GM21447 (cell line): Measurements from ENCODE around the gene CR1L.
"Not testable (repeated sequence)": the region's sequence is repeated elsewhere in the genome, so short reads cannot be mapped to it uniquely, and the experiment has no call there.

Experiments used
- ATAC-seq: cut with Tn5 transposase; IDR thresholded peaks from one replicate; pipeline ENCODE4 v1.9.1; 2021; ENCODE audit not compliant: unreplicated experiment

The CR1L gene

DNA sequence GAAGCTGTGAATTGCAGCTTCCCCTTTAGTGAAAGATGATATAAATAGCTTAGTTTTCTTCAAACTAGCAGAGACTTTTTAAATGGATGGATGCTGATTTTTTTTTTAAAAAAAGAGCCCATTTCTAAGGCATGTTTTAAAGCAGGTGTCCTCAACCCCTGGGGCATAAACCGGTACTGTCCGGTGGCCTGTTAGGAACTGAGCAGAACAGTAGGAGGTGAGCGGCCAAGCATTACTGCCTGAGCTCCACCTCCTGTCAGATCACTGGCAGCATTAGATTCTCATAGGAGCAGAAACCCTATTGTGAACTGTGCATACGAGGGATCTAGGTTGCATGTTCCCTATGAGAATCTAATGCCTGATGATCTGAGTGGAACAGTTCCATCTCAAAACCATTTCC lies 31.2 kb downstream of the CR1L start:
- no peak for ATAC-seq

DNA sequence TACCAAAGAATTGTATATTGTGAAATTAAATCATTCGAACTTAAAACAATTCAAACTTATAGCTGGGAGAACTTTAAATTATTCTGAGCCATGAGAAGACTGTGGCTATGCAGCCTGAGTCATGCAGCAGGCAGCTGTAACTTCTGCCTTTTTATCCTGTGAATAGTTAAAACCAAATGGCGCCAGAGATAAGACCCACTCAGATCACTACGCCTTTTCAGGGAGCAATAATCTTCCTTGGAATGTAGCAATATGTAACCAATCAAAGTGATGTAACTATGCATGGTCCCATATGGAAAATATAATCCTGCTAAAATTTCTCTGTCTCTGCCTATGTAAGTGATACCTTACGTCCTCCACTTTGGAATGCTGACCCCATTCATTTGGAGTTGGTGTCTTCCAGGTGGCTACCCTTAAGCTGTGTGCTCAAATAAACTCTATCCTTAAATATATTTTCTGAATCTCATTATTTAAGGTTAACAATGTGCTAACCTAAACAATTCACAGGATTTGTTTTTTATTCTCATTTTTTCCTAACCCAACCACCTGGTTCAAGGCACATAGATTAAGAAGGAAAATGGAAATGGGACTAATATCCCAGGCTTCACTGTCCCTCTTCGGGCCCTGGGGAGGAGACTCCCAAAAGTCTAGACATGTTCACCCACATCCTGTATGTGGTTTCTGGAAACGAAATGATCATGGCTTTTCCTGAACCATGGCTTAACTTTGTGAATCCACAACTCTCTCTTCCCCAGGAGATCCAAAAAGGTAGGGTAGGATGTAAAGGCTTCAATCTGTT lies 35.9 kb downstream of the CR1L start:
- not testable (repeated sequence) for ATAC-seq

GRCh38 chr1:207682872-207683434 lies 38.0 kb downstream of the CR1L start:
- ATAC-seq: not testable (repeated sequence)

- not testable (repeated sequence) for ATAC-seq
Measured at GRCh38 chr1:207690551-207690950, 45.6 kb downstream of the CR1L start.

- ATAC-seq: no peak
Measured at GRCh38 chr1:207691010-207691409, 46.1 kb downstream of the CR1L start.

GRCh38 chr1:207691841-207692240 lies 46.9 kb downstream of the CR1L start:
- no peak for ATAC-seq

- not testable (repeated sequence) for ATAC-seq
Measured at GRCh38 chr1:207692291-207692690, 47.4 kb downstream of the CR1L start.

DNA sequence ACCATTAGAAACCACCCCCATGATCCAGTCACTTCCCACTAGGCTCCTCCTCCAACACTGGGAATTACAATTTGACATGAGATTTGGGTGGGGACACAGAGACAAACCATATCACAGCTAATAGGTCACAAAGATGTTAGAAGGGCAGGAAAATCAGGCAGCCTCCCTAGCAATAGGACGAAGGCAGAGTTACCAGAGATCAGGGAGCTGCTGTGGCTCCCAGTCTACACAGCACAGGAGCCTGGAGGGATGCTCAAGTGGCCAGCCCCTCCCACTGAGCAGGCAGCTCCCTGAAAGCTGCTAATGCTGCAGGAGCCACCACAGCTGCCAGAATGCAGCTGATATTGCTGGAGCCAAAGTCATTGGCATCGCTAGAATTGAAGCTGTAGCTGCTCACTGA lies 51.0 kb downstream of the CR1L start:
- no peak for ATAC-seq

GRCh38 chr1:207698822-207699483 lies 54.0 kb downstream of the CR1L start:
- ATAC-seq: no peak

DNA sequence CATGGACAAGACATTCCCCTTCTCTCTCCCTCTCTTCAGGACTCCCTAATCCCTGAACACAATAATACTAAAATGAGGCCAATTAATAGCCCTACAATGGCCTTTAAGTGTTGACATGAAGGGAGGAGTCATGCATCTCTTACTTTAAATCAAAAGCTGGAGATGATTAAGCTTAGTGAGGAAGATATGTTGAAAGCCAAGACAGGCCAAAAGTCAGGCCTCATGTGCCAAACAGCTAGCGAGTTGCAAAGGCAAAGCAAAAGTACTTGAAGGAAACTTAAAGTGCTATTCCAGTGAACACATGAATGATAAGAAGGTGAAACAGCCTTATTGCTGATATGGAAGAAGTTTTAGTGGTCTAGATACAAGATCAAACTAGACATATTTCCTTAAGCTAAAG lies 57.4 kb downstream of the CR1L start:
- no peak for ATAC-seq

- no peak for ATAC-seq
Measured at GRCh38 chr1:207703712-207704111, 58.8 kb downstream of the CR1L start.

DNA sequence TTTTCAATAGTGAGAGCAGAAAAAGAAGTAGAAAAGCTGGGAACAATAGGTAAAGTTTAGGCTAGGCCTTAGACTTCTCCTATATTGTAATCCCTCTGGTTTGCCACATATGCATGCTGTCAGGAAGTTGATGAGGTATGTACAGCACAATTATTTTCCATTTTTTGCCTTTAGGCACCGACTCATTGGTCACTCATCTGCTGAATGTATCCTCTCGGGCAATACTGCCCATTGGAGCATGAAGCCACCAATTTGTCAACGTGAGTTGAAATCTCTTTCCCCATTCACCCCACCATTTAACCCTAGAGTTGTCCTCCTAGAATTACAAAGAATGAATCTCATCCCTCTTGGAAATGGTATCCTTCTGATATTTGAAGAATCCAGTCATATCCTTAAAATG lies 63.1 kb downstream of the CR1L start:
- not testable (repeated sequence) for ATAC-seq

GRCh38 chr1:207711285-207711684 lies 66.4 kb downstream of the CR1L start:
- no peak for ATAC-seq

DNA sequence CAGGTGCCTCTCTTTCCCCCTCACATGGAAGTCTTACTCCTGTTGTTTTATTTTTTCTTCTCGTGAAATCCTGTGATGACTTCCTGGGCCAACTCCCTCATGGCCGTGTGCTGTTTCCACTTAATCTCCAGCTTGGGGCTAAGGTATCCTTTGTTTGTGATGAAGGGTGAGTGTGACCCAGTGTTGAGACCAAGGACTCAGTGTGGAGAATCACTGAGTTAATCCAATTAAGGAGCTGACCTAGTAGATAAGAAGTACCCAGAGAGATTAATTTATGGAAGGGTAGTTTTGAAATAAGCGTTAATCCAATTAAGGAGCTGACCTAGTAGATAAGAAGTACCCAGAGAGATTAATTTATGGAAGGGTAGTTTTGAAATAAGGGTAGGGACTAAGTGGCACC lies 67.8 kb downstream of the CR1L start:
- ATAC-seq: not testable (repeated sequence)

GRCh38 chr1:207713529-207713928 lies 68.6 kb downstream of the CR1L start:
- ATAC-seq: no peak

- ATAC-seq: no peak
Measured at GRCh38 chr1:207719234-207719633, 74.3 kb downstream of the CR1L start.

- ATAC-seq: not testable (repeated sequence)
Measured at GRCh38 chr1:207728200-207728858, 83.4 kb downstream of the CR1L start.

- not testable (repeated sequence) for ATAC-seq
Measured at GRCh38 chr1:207737503-207738157, 92.7 kb downstream of the CR1L start.

DNA sequence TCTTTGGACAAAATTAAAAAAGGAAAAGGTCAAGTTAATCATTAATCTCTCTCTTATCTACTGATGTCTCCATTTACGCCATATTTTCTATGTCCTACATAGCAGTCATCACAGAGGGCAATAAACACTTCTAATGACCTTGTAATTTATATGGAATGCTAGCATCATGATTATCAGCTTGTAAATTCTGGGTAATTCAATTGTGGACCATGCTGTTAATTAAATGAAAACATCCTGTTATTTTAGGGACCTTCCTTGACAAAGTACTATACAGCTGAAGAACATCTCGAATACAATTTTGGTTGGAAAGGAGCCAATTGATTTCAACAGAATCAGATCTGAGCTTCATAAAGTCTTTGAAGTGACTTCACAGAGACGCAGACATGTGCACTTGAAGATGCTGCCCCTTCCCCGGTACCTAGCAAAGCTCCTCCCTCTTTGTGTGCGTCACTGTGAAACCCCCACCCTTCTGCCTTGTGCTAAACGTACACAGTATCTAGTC lies 93.3 kb downstream of the CR1L start:
- ATAC-seq: not testable (repeated sequence)

GRCh38 chr1:207740207-207740606 lies 95.3 kb downstream of the CR1L start:
- no peak for ATAC-seq
